ENCODE results near the gene CDON.
"Not testable (repeated sequence)": the region's sequence is repeated elsewhere in the genome, so short reads cannot be mapped to it uniquely, and the experiment has no call there.

Gene CDON

GRCh38 chr11:126039485-126040271, 23.0 kb downstream of the CDON start:
- no peak for FAIRE-seq

- FAIRE-seq, result no peak
These were observed 26.9 kb downstream of the CDON start for GRCh38 chr11:126035718-126036117.

- FAIRE-seq, result no peak
These were observed 27.7 kb downstream of the CDON start for GRCh38 chr11:126034933-126035425.

- no peak for FAIRE-seq
These were observed 28.4 kb downstream of the CDON start for GRCh38 chr11:126034039-126034932.

GRCh38 chr11:126032375-126032774, 30.3 kb downstream of the CDON start:
- no peak for FAIRE-seq

- FAIRE-seq, result no peak
These were observed 32.9 kb downstream of the CDON start for GRCh38 chr11:126029805-126030204.

- FAIRE-seq, result no peak
These were observed 33.4 kb downstream of the CDON start for GRCh38 chr11:126029237-126029636.

GRCh38 chr11:126028534-126028933, 34.1 kb downstream of the CDON start:
- not testable (repeated sequence) for FAIRE-seq

- FAIRE-seq, result no peak
These were observed 36.1 kb downstream of the CDON start for GRCh38 chr11:126026579-126026978.

GRCh38 chr11:126025822-126026221, 36.8 kb downstream of the CDON start:
- FAIRE-seq, result no peak

GRCh38 chr11:126024123-126024522, 38.5 kb downstream of the CDON start:
- no peak for FAIRE-seq

- no peak for FAIRE-seq
These were observed 49.8 kb downstream of the CDON start for GRCh38 chr11:126012852-126013251.

- FAIRE-seq, result no peak
These were observed 50.9 kb downstream of the CDON start for GRCh38 chr11:126011754-126012153.

- FAIRE-seq, result no peak
These were observed 51.4 kb downstream of the CDON start for GRCh38 chr11:126011265-126011664.

GRCh38 chr11:126008956-126009355, 53.7 kb downstream of the CDON start:
- no peak for FAIRE-seq

GRCh38 chr11:126007238-126007637, 55.4 kb downstream of the CDON start:
- FAIRE-seq, result no peak

- no peak for FAIRE-seq
These were observed 56.6 kb downstream of the CDON start for GRCh38 chr11:126006068-126006467.

- FAIRE-seq, result no peak
These were observed 60.5 kb downstream of the CDON start for GRCh38 chr11:126002181-126002580.

GRCh38 chr11:125999234-125999880, 63.3 kb downstream of the CDON start:
- FAIRE-seq, result no peak

- no peak for FAIRE-seq
These were observed 64.4 kb downstream of the CDON start for GRCh38 chr11:125998267-125998666.

GRCh38 chr11:125995313-125995712, 67.4 kb downstream of the CDON start:
- no peak for FAIRE-seq

GRCh38 chr11:125994509-125994908, 68.2 kb downstream of the CDON start:
- no peak for FAIRE-seq

- no peak for FAIRE-seq
These were observed 69.8 kb downstream of the CDON start for GRCh38 chr11:125992893-125993292.
